Activated naive CD4-positive, alpha-beta T cell treated with anti-CD3 and anti-CD28 coated beads, Interleukin-2, amount 50 U/mL, for 24 hours (primary cell): ENCODE measurements around the gene C1orf115.
"Not testable (repeated sequence)": the region's sequence is repeated elsewhere in the genome, so short reads cannot be mapped to it uniquely, and the experiment has no call there.

ENCODE experiments used
- H3K27ac Mint-ChIP-seq: one replicate; pipeline ENCODE4 v1.8.0; 2021; ENCODE audit warnings: mild to moderate bottlenecking, mixed read lengths
- H3K27me3 Mint-ChIP-seq: one replicate; pipeline ENCODE4 v1.8.0; 2021; ENCODE audit warnings: mixed read lengths
- H3K36me3 Mint-ChIP-seq: one replicate; pipeline ENCODE4 v1.8.0; 2021; ENCODE audit warnings: mixed read lengths
- H3K4me1 Mint-ChIP-seq: one replicate; pipeline ENCODE4 v1.8.0; 2021; ENCODE audit warnings: mixed read lengths
- H3K4me3 Mint-ChIP-seq: one replicate; pipeline ENCODE4 v1.8.0; 2021; ENCODE audit warnings: mild to moderate bottlenecking, mixed read lengths
- H3K9me3 Mint-ChIP-seq: one replicate; pipeline ENCODE4 v1.8.0; 2021; ENCODE audit warnings: mixed read lengths

C1orf115 gene

DNA sequence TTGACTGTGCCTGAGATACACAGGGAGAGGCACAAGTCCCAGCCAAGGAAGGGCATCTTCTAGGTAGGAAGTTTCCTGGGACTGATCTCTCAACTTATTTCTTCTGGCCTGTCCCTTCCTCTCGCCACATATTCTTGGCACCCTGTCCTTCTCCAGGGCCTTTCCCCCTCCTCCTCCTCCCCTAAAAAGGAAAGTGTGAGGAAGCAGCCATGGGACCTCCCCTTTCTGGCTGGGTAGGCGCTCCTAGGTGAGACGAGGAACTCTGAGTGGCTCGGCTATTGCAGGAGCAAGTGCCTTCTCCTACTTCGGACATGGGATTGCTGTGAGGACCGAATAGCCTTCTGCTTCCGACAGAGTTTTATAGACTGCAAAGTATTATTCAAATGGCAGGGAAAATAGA, 42.5 kb downstream of the C1orf115 start:
- H3K27me3 Mint-ChIP-seq = no peaks in the 10 kb centered on the region
- H3K27ac Mint-ChIP-seq = no peak overlapping the region
- H3K36me3 Mint-ChIP-seq = no peaks in the 10 kb centered on the region
- H3K4me1 Mint-ChIP-seq = peaks cover 19% of the 10 kb centered on the region
- no peak overlapping the region for H3K4me3 Mint-ChIP-seq
- H3K9me3 Mint-ChIP-seq = no peaks in the 10 kb centered on the region

DNA sequence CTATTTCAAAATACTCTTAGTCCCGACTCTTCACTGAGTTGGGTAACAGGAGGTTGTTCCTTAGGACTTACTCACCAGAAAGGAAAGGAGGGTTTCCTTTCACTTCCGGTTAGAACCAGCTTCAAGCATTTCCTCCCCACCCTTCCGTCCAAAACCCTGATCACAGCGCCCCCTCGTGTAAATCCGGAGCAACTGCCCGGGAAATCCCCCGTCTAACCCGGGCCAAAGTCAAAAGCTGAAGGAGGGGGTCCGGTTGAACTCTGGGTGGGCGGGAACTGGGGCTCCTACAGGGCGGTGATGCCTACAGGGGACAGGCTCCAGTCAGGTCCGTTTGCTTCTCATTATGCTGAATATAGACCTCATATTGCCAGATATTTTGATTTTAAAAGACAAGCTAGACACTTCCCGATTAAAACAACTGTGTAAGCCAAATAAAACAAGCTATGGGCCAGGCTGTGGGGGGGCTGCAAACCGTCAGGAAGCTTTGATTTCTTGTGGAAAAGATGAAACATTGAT, 43.0 kb downstream of the C1orf115 start:
- H3K27ac Mint-ChIP-seq = no peak overlapping the region

DNA sequence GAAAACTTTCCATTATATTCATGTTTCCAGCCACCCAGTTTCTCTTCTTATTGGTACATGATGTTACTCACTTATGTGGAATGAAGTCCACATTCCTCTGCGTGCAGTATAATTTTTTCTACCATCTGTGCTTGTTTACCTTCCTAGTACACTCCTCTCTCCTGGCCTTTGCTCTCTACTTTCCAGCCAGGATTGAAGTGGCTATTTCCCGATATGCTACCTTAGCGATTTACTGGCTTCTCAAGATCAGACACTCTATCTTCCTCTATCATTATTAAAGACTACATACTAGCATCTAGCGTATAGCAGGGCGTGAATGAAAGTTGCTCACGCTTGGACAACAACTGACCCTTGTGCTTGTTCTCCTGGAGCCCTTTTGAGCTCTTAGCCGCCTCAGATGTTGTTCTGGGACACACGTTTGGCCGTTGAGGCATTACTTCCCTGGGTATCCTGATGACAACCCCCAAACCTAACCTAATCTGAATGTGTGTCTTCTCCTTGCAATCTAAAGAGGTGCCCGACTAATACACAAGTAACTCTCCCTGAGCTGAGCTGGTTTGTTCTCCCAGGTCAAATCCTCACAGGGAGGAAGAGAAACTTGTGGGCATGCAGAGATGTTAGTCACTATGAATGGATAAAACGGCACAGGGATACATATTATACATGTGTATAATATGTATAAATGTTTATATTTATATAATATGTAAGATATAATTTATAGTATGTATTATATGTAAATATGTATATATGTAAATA, 44.6 kb downstream of the C1orf115 start:
- Mint-ChIP-seq H3K9me3 (no peaks in the 10 kb centered on the region), H3K27me3 (peaks cover 4% of the 10 kb centered on the region), H3K36me3 (no peaks in the 10 kb centered on the region), H3K4me1 (peaks cover 19% of the 10 kb centered on the region), H3K4me3 (no peak overlapping the region), H3K27ac (no peak overlapping the region)

More for the DNA sequence above, 43.0 kb downstream of the C1orf115 start:
- Mint-ChIP-seq H3K36me3 (no peaks in the 10 kb centered on the region), H3K4me1 (peaks cover 19% of the 10 kb centered on the region), H3K27me3 (no peaks in the 10 kb centered on the region), H3K9me3 (no peaks in the 10 kb centered on the region), H3K4me3 (peak overlapping the region; percentile 51)

DNA sequence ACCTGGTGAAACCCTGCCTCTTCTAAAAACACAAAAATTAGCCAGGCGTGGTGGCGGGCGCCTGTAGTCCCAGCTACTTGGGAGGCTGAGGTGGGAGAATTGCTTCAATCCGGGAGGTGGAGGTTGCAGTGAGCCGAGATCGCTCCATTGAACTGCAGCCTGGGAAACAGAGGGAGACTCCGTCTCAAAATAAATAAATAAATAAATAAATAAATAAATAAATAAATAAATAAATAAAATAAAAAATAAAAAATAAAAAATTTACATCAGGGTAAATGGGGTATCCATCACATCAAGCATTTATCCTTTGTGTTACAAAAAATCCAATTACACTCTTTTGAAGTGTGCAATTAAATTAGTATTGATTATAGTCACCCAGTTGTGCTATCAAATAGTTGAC, 46.1 kb downstream of the C1orf115 start:
- not testable (repeated sequence) for H3K4me3 Mint-ChIP-seq, H3K27me3 Mint-ChIP-seq, H3K36me3 Mint-ChIP-seq, H3K9me3 Mint-ChIP-seq, H3K27ac Mint-ChIP-seq
- H3K4me1 Mint-ChIP-seq = peaks cover 19% of the 10 kb centered on the region

DNA sequence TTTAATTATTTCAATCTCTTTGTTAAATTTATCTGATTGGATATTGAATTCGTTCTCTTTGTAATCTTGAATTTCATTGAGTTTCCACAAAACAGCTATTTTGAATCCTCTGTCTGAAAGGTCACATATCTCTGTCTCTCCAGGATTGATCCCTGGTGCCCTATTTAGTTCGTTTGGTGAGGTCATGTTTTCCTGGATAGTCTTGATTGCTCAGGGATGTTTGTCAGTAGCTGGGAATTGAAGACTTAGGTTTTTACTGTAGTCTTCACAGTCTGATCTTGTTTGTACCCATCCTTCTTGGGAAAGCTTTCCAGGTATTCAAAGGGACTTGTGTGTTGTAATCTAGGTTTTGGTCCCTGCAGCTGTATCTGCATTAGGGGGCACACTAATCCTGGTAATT, 51.2 kb downstream of the C1orf115 start:
- Mint-ChIP-seq H3K4me1 (no peaks in the 10 kb centered on the region), H3K4me3 (no peak overlapping the region), H3K27ac (no peak overlapping the region), H3K27me3 (peaks cover 12% of the 10 kb centered on the region), H3K9me3 (no peaks in the 10 kb centered on the region), H3K36me3 (no peaks in the 10 kb centered on the region)

DNA sequence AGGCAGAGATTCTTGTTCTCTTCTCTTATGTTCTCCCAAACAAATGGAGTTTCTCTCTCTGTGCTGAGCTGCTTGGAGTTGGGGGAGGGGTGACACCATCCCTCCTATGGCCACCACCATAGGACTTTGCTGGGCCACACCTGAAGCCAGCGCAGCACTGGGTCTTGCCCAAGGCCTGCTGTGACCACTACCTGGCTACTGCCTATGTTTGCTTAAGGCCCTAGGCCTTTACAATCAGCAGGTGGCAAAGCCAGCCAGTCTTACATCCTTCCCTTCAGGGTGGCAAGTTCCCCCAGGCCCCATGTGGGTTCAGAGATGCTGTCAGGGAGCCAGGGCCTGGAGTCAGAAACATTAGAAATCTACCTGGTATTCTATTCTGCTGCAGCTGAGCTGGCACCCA, 51.7 kb downstream of the C1orf115 start:
- Mint-ChIP-seq H3K4me1 (no peaks in the 10 kb centered on the region), H3K27me3 (peaks cover 15% of the 10 kb centered on the region), H3K27ac (no peak overlapping the region), H3K36me3 (no peaks in the 10 kb centered on the region), H3K9me3 (no peaks in the 10 kb centered on the region), H3K4me3 (no peak overlapping the region)

DNA sequence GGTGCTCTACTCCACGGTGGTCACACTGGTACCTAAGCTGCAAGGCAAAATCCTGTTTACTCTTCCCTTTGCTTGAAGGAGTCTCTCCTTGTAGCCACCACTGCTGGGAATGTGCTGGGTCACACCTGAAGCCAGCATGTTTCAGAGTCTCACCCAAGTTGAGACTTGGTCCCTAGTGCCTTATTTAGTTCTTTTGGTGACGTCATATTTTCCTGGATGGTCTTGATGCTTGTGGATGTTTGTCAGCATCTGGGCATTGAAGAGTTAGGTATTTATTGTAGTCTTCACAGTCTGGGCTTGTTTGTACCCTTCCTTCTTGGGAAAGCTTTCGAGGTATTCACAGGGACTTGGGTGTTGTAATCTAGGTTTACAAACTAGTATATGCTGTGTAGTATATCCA, 52.4 kb downstream of the C1orf115 start:
- Mint-ChIP-seq H3K36me3 (no peaks in the 10 kb centered on the region), H3K27me3 (peaks cover 21% of the 10 kb centered on the region), H3K4me3 (no peak overlapping the region), H3K27ac (no peak overlapping the region), H3K9me3 (no peaks in the 10 kb centered on the region), H3K4me1 (no peaks in the 10 kb centered on the region)

DNA sequence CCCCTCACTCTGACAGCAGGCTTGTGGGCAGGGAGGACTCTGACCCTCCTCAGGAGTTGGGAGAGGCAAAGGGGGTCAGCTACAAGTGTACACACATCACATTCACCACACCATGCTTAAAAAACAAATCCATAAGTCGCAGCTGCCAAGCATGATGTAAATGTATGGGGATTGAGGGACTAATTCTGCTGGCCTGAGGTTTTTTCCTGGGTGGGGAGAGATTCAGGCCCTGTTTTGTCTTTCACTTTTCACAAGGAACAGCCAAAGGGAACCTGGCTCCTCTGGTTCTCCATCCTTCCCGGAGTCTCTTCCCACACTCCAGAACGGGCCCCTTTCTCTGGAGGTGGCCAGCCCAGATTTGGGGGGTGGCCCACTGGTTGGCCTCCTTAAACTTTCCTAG, 56.7 kb downstream of the C1orf115 start:
- no peaks in the 10 kb centered on the region for H3K9me3 Mint-ChIP-seq
- H3K27ac Mint-ChIP-seq = no peak overlapping the region
- peaks cover 46% of the 10 kb centered on the region for H3K27me3 Mint-ChIP-seq
- H3K36me3 Mint-ChIP-seq = no peaks in the 10 kb centered on the region
- peaks cover 10% of the 10 kb centered on the region for H3K4me1 Mint-ChIP-seq
- H3K4me3 Mint-ChIP-seq = no peak overlapping the region

DNA sequence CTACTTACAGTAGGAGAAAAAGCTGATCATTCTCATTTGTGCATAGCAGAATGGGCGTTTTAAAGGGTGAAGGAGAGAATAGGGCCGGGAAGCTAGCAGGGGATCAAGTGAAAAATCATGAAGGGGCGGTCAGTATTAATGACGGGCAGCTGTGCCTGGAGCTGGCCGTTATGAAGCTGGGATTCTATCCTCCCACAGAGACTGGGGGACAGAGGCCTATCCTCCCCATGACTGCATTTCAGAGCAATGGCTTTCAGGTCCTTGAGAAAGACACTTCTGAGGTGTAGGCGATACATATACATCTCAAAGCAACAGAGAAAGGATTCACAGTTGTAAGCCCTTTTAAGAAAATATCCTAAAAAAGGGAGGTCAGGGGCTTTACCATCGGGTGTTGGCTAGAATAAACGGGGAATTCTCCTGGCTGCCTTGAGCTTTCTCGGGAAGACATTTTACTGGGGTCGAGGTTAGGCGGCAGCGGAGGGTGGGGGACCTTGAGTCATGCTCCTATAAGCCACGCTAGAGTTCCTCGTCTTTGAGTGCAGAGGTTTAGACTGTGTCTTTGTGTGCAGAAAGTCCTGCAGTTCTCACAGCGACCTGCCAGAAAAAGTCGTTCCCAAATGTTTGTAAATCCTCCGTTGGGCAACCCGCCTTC, 57.4 kb downstream of the C1orf115 start:
- Mint-ChIP-seq H3K9me3 (no peaks in the 10 kb centered on the region), H3K27me3 (peaks cover 51% of the 10 kb centered on the region), H3K36me3 (no peaks in the 10 kb centered on the region), H3K4me1 (peaks cover 10% of the 10 kb centered on the region), H3K4me3 (peak overlapping the region; percentile 40), H3K27ac (no peak overlapping the region)

DNA sequence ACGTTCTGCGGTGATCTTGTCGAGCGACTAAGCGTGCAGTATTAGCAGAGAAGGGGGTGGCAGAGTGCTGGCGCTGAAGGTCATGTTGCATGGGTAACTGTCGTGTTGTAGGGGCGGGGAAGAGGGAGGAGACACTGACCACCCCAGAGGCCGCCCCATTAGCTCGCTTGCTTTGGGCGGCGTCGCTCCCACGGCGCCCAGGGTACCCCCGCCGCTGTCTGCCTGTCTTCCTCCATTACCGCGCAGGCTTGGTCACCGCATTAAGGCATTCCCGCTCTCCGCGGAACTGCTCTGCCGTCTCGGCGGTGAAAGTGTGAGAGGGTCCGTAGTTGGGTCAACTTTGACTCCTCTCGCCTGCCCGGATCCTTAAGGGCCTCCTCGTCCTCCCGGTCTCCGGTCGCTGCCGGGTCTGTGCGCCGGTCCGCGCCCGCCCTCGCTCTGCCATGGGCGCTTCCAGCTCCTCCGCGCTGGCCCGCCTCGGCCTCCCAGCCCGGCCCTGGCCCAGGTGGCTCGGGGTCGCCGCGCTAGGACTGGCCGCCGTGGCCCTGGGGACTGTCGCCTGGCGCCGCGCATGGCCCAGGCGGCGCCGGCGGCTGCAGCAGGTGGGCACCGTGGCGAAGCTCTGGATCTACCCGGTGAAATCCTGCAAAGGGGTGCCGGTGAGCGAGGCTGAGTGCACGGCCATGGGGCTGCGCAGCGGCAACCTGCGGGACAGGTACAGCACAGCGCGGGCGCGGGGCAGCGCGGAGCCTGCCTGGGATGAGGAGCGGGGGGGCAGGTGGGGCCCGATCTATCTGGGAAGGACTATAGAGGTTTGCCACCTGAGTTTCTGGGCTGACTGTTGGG, 58.1 kb downstream of the C1orf115 start, which contains the start of gene MTARC2:
Gene MTARC2 (plus strand): TSS at position 234 of the 846 bp plus-strand sequence. CDS start 210 bp downstream, at position 444.
- peak within 1 kb of the TSS; percentile 64 for H3K4me3 Mint-ChIP-seq
- H3K36me3 Mint-ChIP-seq = no peaks in the 10 kb centered on the region
- H3K27ac Mint-ChIP-seq = no peak within 1 kb of the TSS
- H3K27me3 Mint-ChIP-seq = peaks cover 49% of the 10 kb centered on the region
- no peaks in the 10 kb centered on the region for H3K9me3 Mint-ChIP-seq
- H3K4me1 Mint-ChIP-seq = peaks cover 10% of the 10 kb centered on the region
